IPS-18a (cell line): ENCODE results near the gene MLLT11.

Source experiments
- H3K27ac ChIP-seq: one replicate; pipeline ENCODE4 v1.5.1; 2013; ENCODE audit warnings: low read length
- H3K27me3 ChIP-seq: one replicate; pipeline ENCODE4 v1.6.1; 2013; ENCODE audit warnings: mild to moderate bottlenecking, low read length; ENCODE audit not compliant: control insufficient read depth, insufficient read depth
- H3K36me3 ChIP-seq: one replicate; pipeline ENCODE4 v1.6.1; 2013; ENCODE audit warnings: low read depth, low read length; ENCODE audit not compliant: control insufficient read depth
- H3K4me1 ChIP-seq: one replicate; pipeline ENCODE4 v1.6.1; 2013; ENCODE audit warnings: low read depth, low read length; ENCODE audit not compliant: control insufficient read depth
- H3K4me3 ChIP-seq: one replicate; pipeline ENCODE4 v1.5.1; 2013; ENCODE audit warnings: low read length
- H3K9ac ChIP-seq: one replicate; pipeline ENCODE4 v1.6.1; 2013; ENCODE audit warnings: mild to moderate bottlenecking, low read length, moderate library complexity
- H3K9me3 ChIP-seq: one replicate; pipeline ENCODE4 v1.6.1; 2013; ENCODE audit warnings: low read depth, low read length; ENCODE audit not compliant: control insufficient read depth

The MLLT11 gene

DNA sequence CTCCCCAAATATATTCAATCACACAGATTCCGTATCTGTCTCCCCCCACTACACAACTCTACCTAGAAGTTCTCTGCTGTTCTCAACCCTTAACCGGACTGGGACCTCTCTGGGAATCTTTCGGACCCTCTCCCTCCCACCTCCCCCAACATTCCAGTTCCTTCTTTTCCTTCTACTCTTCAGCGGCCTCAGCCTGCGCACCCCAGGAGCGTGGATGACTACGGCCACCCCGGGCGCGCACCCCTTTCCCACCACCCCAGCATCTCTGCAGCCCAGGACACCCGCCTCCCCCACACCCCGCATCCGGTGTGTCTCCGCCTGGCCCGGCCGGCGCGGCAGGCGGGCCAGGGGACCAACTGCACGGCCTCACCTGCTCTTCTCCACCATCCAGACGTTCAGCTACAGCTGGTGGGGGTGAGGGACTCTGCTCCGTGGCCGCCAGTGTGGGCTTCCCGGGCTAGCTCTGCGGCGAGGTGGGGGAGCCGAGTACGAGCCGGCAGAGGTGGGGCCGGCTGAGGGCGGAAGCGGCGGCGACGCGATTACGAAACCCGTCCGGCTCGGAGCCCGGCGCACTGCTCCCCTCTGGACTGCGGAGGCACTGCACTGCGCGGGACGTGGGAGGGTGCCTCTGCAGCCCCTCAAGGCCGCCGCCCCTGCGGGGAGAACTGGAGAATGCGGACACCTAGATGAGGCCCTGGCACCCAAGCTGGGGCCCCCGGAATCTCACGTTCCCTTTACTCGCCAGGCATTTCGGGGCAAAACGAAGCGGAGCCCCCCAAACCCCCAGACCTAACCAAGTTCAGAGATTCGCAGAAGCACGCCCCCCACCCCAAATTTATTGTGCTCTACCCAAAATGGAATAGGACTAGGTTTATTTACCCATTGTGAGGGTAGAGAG lies 839 bp upstream of the MLLT11 start, which contains the start of gene CDC42SE1:
CDC42SE1 (minus strand) TSS at position 514 of the 898 bp plus-strand sequence. CDS start 3,892 bp downstream, outside the sequence.
- Histone ChIP-seq H3K27me3 (no peaks in the 10 kb centered on the region), H3K4me1 (peaks cover 24% of the 10 kb centered on the region), H3K4me3 (peak within 1 kb of the TSS; percentile 83), H3K9me3 (no peaks in the 10 kb centered on the region), H3K36me3 (peaks cover 22% of the 10 kb centered on the region), H3K9ac (peak within 1 kb of the TSS; percentile 88), H3K27ac (peak within 1 kb of the TSS; percentile 81)

DNA sequence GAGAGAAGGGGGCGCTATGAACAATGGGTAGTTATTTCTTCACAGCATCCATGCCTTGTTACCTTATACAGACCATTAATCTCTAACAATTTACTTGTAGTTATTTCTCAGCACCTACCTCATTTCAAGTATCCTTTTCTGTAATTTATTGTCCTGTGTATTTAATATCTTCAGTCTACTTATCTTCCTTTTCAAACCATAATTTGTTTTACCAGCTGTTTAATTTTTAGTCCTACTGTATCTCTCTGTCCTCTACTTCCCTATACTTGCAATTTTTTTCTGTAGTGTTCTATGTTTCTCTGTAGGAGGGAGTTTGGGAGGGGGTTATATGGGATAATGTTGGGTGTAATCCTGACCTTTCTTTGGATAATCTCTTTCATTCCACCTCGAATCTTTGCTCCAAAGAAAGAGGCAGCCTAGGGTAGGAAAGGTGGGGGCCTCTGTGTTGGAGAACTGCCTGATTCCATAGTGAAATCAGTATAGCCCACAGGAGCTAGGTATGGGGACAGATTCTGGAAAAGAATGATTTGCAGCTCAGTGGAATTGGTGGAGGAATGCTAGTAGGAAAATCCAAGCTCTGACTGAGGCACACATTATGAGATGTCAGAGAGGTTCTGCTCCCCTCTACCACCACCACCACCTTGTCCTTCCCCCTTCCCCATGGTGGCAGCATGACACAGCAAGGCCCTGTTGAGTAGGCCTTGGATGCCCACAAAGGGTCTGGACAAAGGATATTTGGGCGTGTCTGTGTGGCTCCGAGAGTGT lies 642 bp downstream of the MLLT11 start:
- Histone ChIP-seq H3K27me3 (no peaks in the 10 kb centered on the region), H3K4me3 (peak overlapping the region; percentile 83), H3K4me1 (peaks cover 24% of the 10 kb centered on the region), H3K9ac (peak overlapping the region; percentile 88), H3K9me3 (no peaks in the 10 kb centered on the region), H3K27ac (peak overlapping the region; percentile 81), H3K36me3 (peaks cover 7% of the 10 kb centered on the region)

DNA sequence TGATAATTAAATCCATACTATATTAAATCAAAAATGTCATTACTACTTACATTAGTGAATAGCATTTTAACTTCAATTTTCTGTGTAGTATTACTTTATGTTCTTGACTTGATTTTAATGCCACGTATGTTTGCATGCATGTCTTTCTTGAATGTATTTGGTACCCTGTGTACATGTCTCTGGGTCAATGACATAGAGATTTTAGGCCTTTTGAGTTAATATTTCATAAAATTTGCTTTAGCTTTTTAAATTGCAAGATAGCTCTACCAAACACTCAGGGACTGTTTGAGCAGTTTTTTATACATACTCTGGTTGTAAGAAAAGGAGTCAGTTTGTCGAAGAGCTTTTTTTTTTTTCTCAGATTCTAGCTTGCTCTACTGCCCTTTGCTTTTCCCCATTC lies 1.5 kb downstream of the MLLT11 start:
- peak overlapping the region; percentile 83 for H3K4me3 ChIP-seq
- H3K4me1 ChIP-seq = peaks cover 24% of the 10 kb centered on the region
- H3K9ac ChIP-seq = peak overlapping the region; percentile 88
- no peaks in the 10 kb centered on the region for H3K27me3 ChIP-seq
- H3K9me3 ChIP-seq = no peaks in the 10 kb centered on the region
- H3K36me3 ChIP-seq = peaks cover 2% of the 10 kb centered on the region
- H3K27ac ChIP-seq = peak overlapping the region; percentile 9

DNA sequence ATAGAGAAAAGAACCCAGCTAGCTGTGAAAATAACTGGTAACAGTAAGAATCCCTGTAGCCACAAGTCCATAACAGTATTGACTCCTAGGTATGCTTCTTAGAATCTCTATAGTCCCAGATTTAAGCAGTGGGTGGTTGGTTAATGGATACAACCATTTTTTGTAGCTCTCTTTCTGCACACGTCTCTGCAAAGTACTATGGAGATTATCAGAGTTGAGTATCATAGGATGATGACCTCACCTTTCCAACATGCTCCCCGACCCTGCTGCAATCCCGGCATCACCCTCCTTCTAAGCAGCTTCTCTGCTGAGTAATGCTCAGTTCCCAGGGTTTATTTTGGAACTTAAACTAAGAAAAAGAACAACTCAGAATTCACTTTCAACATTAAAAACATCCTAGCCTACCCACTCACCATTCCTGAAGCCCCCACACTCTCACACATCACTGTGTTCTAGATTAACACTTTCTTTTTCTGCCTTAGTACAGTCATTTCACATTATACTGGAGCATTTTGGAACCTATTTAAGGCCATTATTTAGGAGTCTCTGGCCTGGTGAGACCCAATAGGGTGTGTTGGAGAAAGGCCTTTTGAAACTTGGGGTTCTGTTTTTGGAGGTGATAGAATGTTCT lies 2.7 kb downstream of the MLLT11 start:
- Histone ChIP-seq H3K9me3 (no peaks in the 10 kb centered on the region), H3K4me3 (no peak overlapping the region), H3K4me1 (peaks cover 19% of the 10 kb centered on the region), H3K27me3 (no peaks in the 10 kb centered on the region), H3K9ac (no peak overlapping the region), H3K27ac (no peak overlapping the region), H3K36me3 (peaks cover 6% of the 10 kb centered on the region)

DNA sequence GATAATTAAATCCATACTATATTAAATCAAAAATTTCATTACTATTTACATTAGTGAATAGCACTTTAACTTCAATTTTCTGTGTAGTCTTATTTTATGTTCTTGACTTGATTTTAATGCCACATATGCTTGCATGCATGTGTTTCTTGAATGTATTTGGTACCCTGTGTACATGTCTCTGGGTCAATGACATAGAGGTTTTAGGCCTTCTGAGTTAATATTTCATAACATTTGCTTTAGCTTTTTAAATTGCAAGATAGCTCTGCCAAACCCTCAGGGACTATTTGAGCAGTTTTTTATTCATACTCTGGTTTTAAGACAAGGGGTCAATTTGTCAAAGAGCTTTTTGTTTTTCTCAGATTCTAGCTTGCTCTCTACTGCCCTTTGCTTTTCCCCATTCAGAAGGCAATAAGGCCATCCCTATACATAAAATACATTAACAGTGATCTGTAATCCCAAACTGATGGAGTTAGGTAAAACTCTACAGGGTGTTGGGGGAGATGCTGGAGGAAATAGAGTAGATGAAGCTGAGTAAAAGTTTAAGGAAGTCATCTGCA lies 5.0 kb downstream of the MLLT11 start:
- peaks cover 15% of the 10 kb centered on the region for H3K4me1 ChIP-seq
- H3K27ac ChIP-seq = no peak overlapping the region

DNA sequence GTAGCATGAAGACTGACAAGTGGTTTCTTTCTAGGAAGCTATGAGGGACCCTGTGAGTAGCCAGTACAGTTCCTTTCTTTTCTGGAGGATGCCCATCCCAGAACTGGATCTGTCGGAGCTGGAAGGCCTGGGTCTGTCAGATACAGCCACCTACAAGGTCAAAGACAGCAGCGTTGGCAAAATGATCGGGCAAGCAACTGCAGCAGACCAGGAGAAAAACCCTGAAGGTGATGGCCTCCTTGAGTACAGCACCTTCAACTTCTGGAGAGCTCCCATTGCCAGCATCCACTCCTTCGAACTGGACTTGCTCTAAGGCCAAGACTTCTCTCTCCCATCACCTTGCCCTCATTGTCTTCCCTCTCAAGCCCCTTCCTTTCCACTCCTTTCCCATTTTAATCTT lies 7.0 kb downstream of the MLLT11 start:
- Histone ChIP-seq H3K9ac (no peak overlapping the region), H3K9me3 (no peaks in the 10 kb centered on the region), H3K27ac (no peak overlapping the region), H3K4me1 (peaks cover 3% of the 10 kb centered on the region), H3K27me3 (no peaks in the 10 kb centered on the region), H3K36me3 (peaks cover 11% of the 10 kb centered on the region), H3K4me3 (no peak overlapping the region)

More for the DNA sequence above, 5.0 kb downstream of the MLLT11 start:
- no peak overlapping the region for H3K4me3 ChIP-seq
- no peak overlapping the region for H3K9ac ChIP-seq
- peaks cover 11% of the 10 kb centered on the region for H3K36me3 ChIP-seq
- H3K9me3 ChIP-seq = no peaks in the 10 kb centered on the region
- no peaks in the 10 kb centered on the region for H3K27me3 ChIP-seq

DNA sequence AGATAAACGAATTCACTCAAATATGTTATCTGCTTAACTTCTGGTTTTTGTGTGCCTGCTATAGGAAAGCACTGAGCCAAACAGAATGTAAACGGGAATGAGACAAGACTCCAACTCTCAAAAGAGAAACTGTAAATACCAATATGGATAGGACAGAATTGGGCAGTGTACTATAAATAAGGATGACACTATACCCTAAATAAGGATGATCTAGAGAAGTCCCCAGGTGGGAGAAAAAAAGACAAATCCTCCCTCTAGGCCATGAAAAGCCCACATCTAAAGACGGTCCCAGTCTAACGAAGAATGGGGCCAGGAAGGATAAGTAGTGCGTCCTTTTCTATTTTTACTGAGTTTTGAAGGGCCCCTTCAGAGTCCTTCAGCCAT lies 8.9 kb downstream of the MLLT11 start:
- no peak overlapping the region for H3K9ac ChIP-seq
- H3K27me3 ChIP-seq = no peaks in the 10 kb centered on the region
- no peaks in the 10 kb centered on the region for H3K4me1 ChIP-seq
- H3K27ac ChIP-seq = no peak overlapping the region
- H3K9me3 ChIP-seq = no peaks in the 10 kb centered on the region
- H3K4me3 ChIP-seq = no peak overlapping the region
- H3K36me3 ChIP-seq = peaks cover 11% of the 10 kb centered on the region

DNA sequence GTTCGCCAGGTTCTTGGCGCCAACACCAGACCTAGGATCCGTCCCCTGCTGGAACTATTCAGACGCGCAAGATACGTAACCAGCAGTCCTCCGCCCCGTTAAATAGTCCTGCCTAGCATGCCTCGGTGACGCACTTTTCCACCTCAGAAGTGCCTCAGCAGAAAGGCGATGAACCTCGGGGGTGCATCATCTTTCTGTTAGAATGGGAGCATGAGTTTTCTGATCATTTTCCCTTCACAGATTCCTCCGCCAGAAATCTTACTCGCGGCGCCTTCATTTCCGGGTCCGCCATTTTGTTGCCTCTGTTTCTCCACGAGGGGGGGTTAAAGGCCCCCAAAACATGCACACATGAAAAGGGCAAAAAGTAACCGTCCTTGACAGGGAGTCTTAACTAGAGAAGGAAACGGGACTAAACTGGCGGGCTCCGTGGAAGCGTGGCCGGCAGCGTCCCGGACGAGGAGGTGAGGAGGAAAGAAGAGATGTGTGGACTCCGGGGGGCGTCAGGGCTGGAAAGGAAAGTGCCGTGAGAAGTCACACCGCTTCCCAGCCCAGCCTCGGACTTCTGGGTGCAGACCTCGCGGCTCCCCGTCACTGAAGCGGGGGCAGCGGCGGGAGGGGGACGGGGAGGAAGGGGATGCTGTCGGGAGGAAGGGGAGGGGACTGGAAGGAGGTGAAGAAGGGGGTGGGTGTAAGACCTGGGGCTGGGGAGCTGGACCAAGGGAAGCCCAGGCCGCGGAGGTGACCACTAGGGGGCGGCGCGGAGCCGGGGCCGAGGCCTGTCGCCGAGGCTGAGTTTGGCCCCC lies 10.5 kb downstream of the MLLT11 start, which contains the start of gene GABPB2:
GABPB2 (plus strand) TSS at position 288 of the 803 bp plus-strand sequence. CDS start 17,429 bp downstream, outside the sequence.
- peak within 1 kb of the TSS; percentile 92 for H3K27ac ChIP-seq

DNA sequence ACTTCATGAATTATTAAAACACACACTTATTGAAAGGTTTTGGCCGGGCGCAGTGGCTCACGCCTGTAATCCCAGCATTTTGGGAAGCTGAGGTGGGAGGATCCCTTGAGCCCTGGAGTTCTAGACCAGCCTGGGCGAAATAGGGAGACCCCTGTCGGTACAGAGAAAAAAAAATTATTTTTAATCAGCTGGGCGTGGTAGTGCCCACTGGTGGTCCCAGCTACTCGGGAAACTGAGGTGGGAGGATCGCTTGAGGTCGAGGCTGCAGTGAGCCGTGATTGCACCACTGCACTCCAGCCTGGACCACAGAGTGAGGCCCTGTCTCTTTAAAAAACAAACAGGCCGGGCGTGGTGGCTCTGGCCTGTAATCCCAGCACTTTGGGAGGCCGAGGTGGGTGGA lies 12.0 kb downstream of the MLLT11 start:
- no peak overlapping the region for H3K4me3 ChIP-seq
- H3K36me3 ChIP-seq = peaks cover 11% of the 10 kb centered on the region
- no peaks in the 10 kb centered on the region for H3K9me3 ChIP-seq
- no peak overlapping the region for H3K9ac ChIP-seq
- no peak overlapping the region for H3K27ac ChIP-seq
- no peaks in the 10 kb centered on the region for H3K4me1 ChIP-seq
- no peaks in the 10 kb centered on the region for H3K27me3 ChIP-seq

More for the DNA sequence above, 10.5 kb downstream of the MLLT11 start, which contains the start of gene GABPB2:
- Histone ChIP-seq H3K4me1 (no peaks in the 10 kb centered on the region), H3K9ac (peak within 1 kb of the TSS; percentile 94), H3K36me3 (peaks cover 11% of the 10 kb centered on the region), H3K4me3 (peak within 1 kb of the TSS; percentile 85), H3K27me3 (no peaks in the 10 kb centered on the region), H3K9me3 (no peaks in the 10 kb centered on the region)

DNA sequence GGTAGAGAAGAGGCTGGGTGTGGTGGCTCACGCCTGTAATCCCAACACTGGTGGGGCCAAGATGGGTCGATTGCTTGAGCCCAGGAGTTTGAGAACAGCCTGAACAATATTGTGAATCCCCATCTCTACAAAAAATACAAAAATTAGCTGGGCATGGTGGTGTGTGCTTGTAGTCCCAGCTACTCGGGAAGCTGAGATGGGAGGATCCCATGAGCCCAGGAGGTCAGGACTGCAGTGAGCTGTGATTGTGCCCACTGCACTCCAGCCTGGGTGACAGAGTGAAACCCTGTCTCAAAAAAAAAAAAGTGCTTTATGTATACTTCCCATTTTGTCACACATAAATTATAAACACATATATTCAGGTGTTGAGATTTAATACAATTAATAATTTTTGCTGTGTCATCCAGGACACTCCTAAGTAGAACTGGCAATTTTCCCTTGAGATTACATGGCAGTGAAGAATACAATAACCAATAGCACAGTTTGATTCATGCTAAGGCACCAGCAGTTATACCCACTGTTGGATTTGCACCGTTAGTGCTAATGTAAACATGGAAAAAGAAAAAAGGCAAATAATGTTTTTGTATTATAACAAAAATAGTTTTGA lies 25.9 kb downstream of the MLLT11 start:
- Histone ChIP-seq H3K4me1 (peaks cover 4% of the 10 kb centered on the region), H3K9ac (no peak overlapping the region), H3K4me3 (no peak overlapping the region), H3K9me3 (no peaks in the 10 kb centered on the region), H3K27ac (no peak overlapping the region), H3K36me3 (no peaks in the 10 kb centered on the region), H3K27me3 (no peaks in the 10 kb centered on the region)
